DND-41 (cell line): ENCODE measurements around the gene MICU1.

ENCODE experiments used
- ATAC-seq: fragments of 200-7000 bp; cut with Tn5 transposase; 3 replicates; pipeline ENCODE4 v1.9.1; 2021; ENCODE audit warnings: low read depth; ENCODE audit not compliant: insufficient read depth
- DNase-seq: peaks from one replicate; pipeline ENCODE4 v3.0.0-alpha.2; 2020
- H2AFZ ChIP-seq: 2 replicates; pipeline ENCODE4 v1.6.0; 2012; ENCODE audit warnings: low read depth, low read length
- H3K27ac ChIP-seq: 2 replicates; pipeline ENCODE4 v1.5.1; 2012; ENCODE audit warnings: low read length, inconsistent platforms
- H3K27me3 ChIP-seq: fragments of 200-600 bp; sonication (generic); 2 replicates; pipeline ENCODE4 v1.6.0; 2012; ENCODE audit warnings: low read length, mild to moderate bottlenecking, inconsistent platforms; ENCODE audit not compliant: insufficient read depth, poor library complexity
- H3K36me3 ChIP-seq: 2 replicates; pipeline ENCODE4 v1.5.1; 2012; ENCODE audit warnings: low read length, inconsistent platforms; ENCODE audit not compliant: insufficient read depth
- H3K4me1 ChIP-seq: 2 replicates; pipeline ENCODE4 v1.5.1; 2012; ENCODE audit warnings: mild to moderate bottlenecking, low read length; ENCODE audit not compliant: insufficient read depth
- H3K4me2 ChIP-seq: 2 replicates; pipeline ENCODE4 v1.6.0; 2012; ENCODE audit warnings: mild to moderate bottlenecking, moderate library complexity, low read length, inconsistent platforms; ENCODE audit not compliant: insufficient read depth
- H3K4me3 ChIP-seq, 2 experiments: fragments of 200-600 bp in 1 of 2; shearing (Covaris generic) in 1 of 2; 2 replicates each; pipeline ENCODE4 v1.5.1; 2012 to 2016; ENCODE audit warnings: inconsistent platforms in 2 of 2, low read length in 2 of 2, mild to moderate bottlenecking in 2 of 2, low read depth in 1 of 2, moderate library complexity in 1 of 2
- H3K79me2 ChIP-seq: 2 replicates; pipeline ENCODE4 v1.6.0; 2012; ENCODE audit warnings: low read length, inconsistent platforms; ENCODE audit not compliant: insufficient read depth
- H3K9ac ChIP-seq: 2 replicates; pipeline ENCODE4 v1.6.0; 2012; ENCODE audit warnings: low read depth, mild to moderate bottlenecking, inconsistent platforms, low read length, moderate library complexity
- H3K9me3 ChIP-seq: 2 replicates; pipeline ENCODE4 v1.5.1; 2012; ENCODE audit warnings: low read length, moderate library complexity, mild to moderate bottlenecking, inconsistent platforms; ENCODE audit not compliant: insufficient read depth, severe bottlenecking
- H4K20me1 ChIP-seq: 2 replicates; pipeline ENCODE4 v1.6.0; 2012; ENCODE audit warnings: low read length; ENCODE audit not compliant: insufficient read depth
- CTCF ChIP-seq: IDR thresholded peaks from 2 replicates; pipeline ENCODE4 v1.5.1; 2012; ENCODE audit warnings: borderline replicate concordance, low read length, moderate library complexity, mild to moderate bottlenecking; ENCODE audit not compliant: poor library complexity, severe bottlenecking; ENCODE audit errors: extremely low read depth
- EZH2 ChIP-seq: IDR thresholded peaks from 3 replicates; pipeline ENCODE4 v1.6.1; 2012; ENCODE audit warnings: borderline replicate concordance, low read depth, mild to moderate bottlenecking, moderate library complexity, low read length, inconsistent platforms; ENCODE audit not compliant: severe bottlenecking

The MICU1 gene

DNA sequence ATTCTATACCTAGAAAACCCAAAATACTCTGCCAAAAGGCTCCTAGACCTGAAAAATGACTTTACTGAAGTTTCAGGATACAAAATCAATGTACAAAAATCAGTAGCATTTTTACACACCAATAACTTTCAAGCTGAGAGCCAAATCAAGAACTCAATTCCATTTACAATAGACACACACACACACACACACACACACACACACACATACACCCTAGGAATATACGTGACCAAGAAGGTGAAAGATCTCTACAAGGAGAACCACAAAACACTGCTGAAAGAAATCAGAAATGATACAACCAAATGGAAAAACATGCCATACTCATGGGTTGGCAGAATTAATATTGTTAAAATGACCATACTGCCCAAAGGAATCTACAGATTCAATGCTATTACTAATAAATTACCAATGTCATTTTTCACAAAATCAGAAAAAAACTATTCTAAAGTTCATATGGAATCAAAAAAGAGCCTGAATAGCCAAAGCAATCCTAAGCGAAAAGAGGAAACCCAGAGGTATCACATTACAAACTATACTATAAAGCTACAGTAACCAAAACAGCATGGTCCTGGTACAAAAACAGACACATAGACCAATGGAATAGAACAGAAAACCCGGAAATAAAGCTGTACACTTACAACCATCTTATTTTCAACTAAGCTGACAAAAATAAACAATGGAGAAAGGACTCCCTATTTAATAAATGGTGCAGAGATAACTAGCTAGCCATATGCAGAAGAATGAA is 122.0 kb downstream of the MICU1 start:
- H3K27ac ChIP-seq: no peak overlapping the region
- no peak for TF ChIP-seq EZH2
- no peak for TF ChIP-seq CTCF
- ATAC-seq: no peak
- H3K4me1 ChIP-seq: no peaks in the 10 kb centered on the region
- DNase-seq: no peak
- H3K36me3 ChIP-seq: peaks cover 10% of the 10 kb centered on the region
- H3K9me3 ChIP-seq: no peaks in the 10 kb centered on the region
- no peak overlapping the region for H3K4me2 ChIP-seq
- no peaks in the 10 kb centered on the region for H3K27me3 ChIP-seq
- H2AFZ ChIP-seq: no peak overlapping the region
- H3K9ac ChIP-seq: no peak overlapping the region
- H3K4me3 ChIP-seq: no peak overlapping the region
- no peaks in the 10 kb centered on the region for H3K79me2 ChIP-seq
- H4K20me1 ChIP-seq: no peaks in the 10 kb centered on the region

DNA sequence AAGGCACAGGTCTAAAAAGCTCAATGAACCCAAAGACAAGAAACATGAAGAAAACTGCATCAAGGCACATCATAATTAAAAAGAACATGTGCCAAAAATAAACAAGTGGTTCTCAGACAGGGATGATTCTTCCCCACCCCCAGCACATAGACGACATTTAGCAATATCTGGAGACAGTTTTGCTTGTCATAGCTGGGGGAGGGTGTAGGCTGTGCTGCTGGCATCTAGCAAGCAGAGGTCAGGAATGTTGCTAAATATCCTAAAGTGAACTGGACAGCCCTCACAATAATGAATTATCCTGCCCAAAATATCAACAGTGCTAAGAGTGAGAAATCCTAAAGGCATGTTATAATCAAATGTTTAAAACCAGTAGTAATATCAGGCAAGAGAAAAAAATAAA is 122.6 kb downstream of the MICU1 start:
- Histone ChIP-seq H3K79me2 (no peaks in the 10 kb centered on the region), H3K9ac (no peak overlapping the region), H3K27me3 (no peaks in the 10 kb centered on the region), H4K20me1 (no peaks in the 10 kb centered on the region), H3K4me1 (no peaks in the 10 kb centered on the region), H3K27ac (no peak overlapping the region), H3K4me2 (no peak overlapping the region), H3K4me3 (no peak overlapping the region), H3K36me3 (peaks cover 10% of the 10 kb centered on the region), H3K9me3 (no peaks in the 10 kb centered on the region), H2AFZ (no peak overlapping the region)
- ATAC-seq (no peak), DNase-seq (no peak)
- no peak for TF ChIP-seq CTCF
- no peak for TF ChIP-seq EZH2

- TF ChIP-seq EZH2 (no peak), CTCF (no peak)
- H3K9me3 ChIP-seq: no peaks in the 10 kb centered on the region
- no peaks in the 10 kb centered on the region for H4K20me1 ChIP-seq
- no peak overlapping the region for H3K4me3 ChIP-seq
- ATAC-seq (no peak), DNase-seq (no peak)
- no peaks in the 10 kb centered on the region for H3K79me2 ChIP-seq
- H3K36me3 ChIP-seq: peaks cover 9% of the 10 kb centered on the region
- H3K4me1 ChIP-seq: no peaks in the 10 kb centered on the region
- H3K27ac ChIP-seq: no peak overlapping the region
- no peak overlapping the region for H3K4me2 ChIP-seq
- H3K9ac ChIP-seq: no peak overlapping the region
- no peak overlapping the region for H2AFZ ChIP-seq
- H3K27me3 ChIP-seq: no peaks in the 10 kb centered on the region
These were observed 123.3 kb downstream of the MICU1 start for GRCh38 chr10:72502581-72502980.

GRCh38 chr10:72499701-72500100 is 126.2 kb downstream of the MICU1 start:
- DNase-seq (no peak), ATAC-seq (no peak)
- no peaks in the 10 kb centered on the region for H3K27me3 ChIP-seq
- no peaks in the 10 kb centered on the region for H3K36me3 ChIP-seq
- no peak overlapping the region for H3K4me2 ChIP-seq
- H4K20me1 ChIP-seq: no peaks in the 10 kb centered on the region
- no peaks in the 10 kb centered on the region for H3K9me3 ChIP-seq
- H3K4me3 ChIP-seq: no peak overlapping the region
- no peak overlapping the region for H2AFZ ChIP-seq
- no peaks in the 10 kb centered on the region for H3K79me2 ChIP-seq
- TF ChIP-seq EZH2: no peak
- no peak for TF ChIP-seq CTCF
- no peak overlapping the region for H3K9ac ChIP-seq
- no peaks in the 10 kb centered on the region for H3K4me1 ChIP-seq
- no peak overlapping the region for H3K27ac ChIP-seq
